ENCODE data around the gene PINK1.
A peak's percentile ranks its signal among the peaks of the same experiment; 100 is the strongest.

The PINK1 gene

DNA sequence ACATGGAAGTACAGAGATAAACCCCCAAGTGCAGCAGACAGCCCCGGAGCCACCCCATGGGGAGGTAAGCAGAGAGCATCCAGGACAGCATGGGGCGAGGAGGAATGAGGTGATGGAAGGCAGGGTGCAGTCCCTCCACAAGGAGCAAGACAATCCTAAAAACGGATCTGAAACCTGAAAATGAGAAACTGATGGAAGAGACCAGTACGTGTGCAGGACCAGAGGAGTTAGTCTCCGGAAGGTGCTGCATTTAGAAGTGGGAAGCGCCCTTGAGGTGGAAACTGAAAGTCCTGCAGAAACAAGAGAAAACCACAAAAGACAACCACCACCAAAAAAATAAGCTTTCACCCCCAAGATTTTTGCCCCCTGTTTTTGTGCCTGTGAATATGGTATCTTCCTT, 45.3 kb downstream of the PINK1 start:
- no peak overlapping the region for H2AFZ ChIP-seq (ENCODE audit: insufficient read depth, low read length, poor library complexity)
- H4K91ac ChIP-seq (ENCODE audit: low read depth, low read length): no peak overlapping the region
- no peak overlapping the region for H3K4ac ChIP-seq (ENCODE audit: low read depth, low read length)
- no peak overlapping the region for H3K18ac ChIP-seq (ENCODE audit: low read length)
- H3K79me2 ChIP-seq (ENCODE audit: control insufficient read depth, insufficient read depth, low read length, poor library complexity): no peaks in the 10 kb centered on the region
- no peaks in the 10 kb centered on the region for H3K4me1 ChIP-seq (ENCODE audit: control insufficient read depth in 1 of 2, insufficient read depth in 2 of 2, low read length in 2 of 2)
- H3K9me3 ChIP-seq (ENCODE audit: insufficient read depth, low read depth, low read length): no peaks in the 10 kb centered on the region
- DNase-seq: no peak
- H2BK5ac ChIP-seq (ENCODE audit: low read depth, low read length, poor library complexity): no peak overlapping the region
- no peak overlapping the region for H4K12ac ChIP-seq (ENCODE audit: low read depth, low read length)
- H3K4me2 ChIP-seq (ENCODE audit: low read length): no peak overlapping the region
- H3K27me3 ChIP-seq (ENCODE audit: insufficient read depth, low read length): no peaks in the 10 kb centered on the region
- H4K8ac ChIP-seq (ENCODE audit: low read depth, low read length): no peak overlapping the region
- H3K79me1 ChIP-seq (ENCODE audit: low read length): no peaks in the 10 kb centered on the region
- H3K9ac ChIP-seq (ENCODE audit: low read length): peak overlapping the region; percentile 28
- H3K23ac ChIP-seq (ENCODE audit: low read length): no peak overlapping the region
- no peak overlapping the region for H3K27ac ChIP-seq (ENCODE audit: low read depth, low read length)
- H2BK12ac ChIP-seq (ENCODE audit: low read length): no peak overlapping the region
- no peak overlapping the region for H2AK5ac ChIP-seq (ENCODE audit: low read length)
- H3K36me3 ChIP-seq (ENCODE audit: control insufficient read depth in 1 of 2, insufficient read depth in 2 of 2, low read length in 2 of 2): no peaks in the 10 kb centered on the region
- no peak overlapping the region for H3K14ac ChIP-seq (ENCODE audit: low read length)
- no peak overlapping the region for H3K4me3 ChIP-seq (ENCODE audit: low read depth, low read length)
- WGBS (ENCODE audit: extremely low coverage, insufficient coverage, insufficient read length): no CpG with 5 or more reads among the region's 6 CpGs
- no peak overlapping the region for H2BK120ac ChIP-seq (ENCODE audit: insufficient read depth, low read length, poor library complexity)

- DNase-seq: no peak
- H4K8ac ChIP-seq (ENCODE audit: low read depth, low read length): no peak overlapping the region
- no peak overlapping the region for H2BK12ac ChIP-seq (ENCODE audit: low read length)
- no peaks in the 10 kb centered on the region for H3K4me1 ChIP-seq (ENCODE audit: control insufficient read depth in 1 of 2, insufficient read depth in 2 of 2, low read length in 2 of 2)
- no peak overlapping the region for H2AFZ ChIP-seq (ENCODE audit: insufficient read depth, low read length, poor library complexity)
- H3K18ac ChIP-seq (ENCODE audit: low read length): no peak overlapping the region
- no peak overlapping the region for H3K27ac ChIP-seq (ENCODE audit: low read depth, low read length)
- no peaks in the 10 kb centered on the region for H3K79me1 ChIP-seq (ENCODE audit: low read length)
- H3K36me3 ChIP-seq (ENCODE audit: control insufficient read depth in 1 of 2, insufficient read depth in 2 of 2, low read length in 2 of 2): no peaks in the 10 kb centered on the region
- no peak overlapping the region for H3K4me3 ChIP-seq (ENCODE audit: low read depth, low read length)
- H4K12ac ChIP-seq (ENCODE audit: low read depth, low read length): no peak overlapping the region
- no peak overlapping the region for H3K14ac ChIP-seq (ENCODE audit: low read length)
- no peak overlapping the region for H2BK5ac ChIP-seq (ENCODE audit: low read depth, low read length, poor library complexity)
- no peaks in the 10 kb centered on the region for H3K27me3 ChIP-seq (ENCODE audit: insufficient read depth, low read length)
- no peak overlapping the region for H3K9ac ChIP-seq (ENCODE audit: low read length)
- no peak overlapping the region for H3K23ac ChIP-seq (ENCODE audit: low read length)
- H3K4me2 ChIP-seq (ENCODE audit: low read length): no peak overlapping the region
- H3K9me3 ChIP-seq (ENCODE audit: insufficient read depth, low read depth, low read length): no peaks in the 10 kb centered on the region
- H2BK120ac ChIP-seq (ENCODE audit: insufficient read depth, low read length, poor library complexity): no peak overlapping the region
- no CpG with 5 or more reads among the region's 5 CpGs for WGBS (ENCODE audit: extremely low coverage, insufficient coverage, insufficient read length)
- H3K79me2 ChIP-seq (ENCODE audit: control insufficient read depth, insufficient read depth, low read length, poor library complexity): no peaks in the 10 kb centered on the region
- H2AK5ac ChIP-seq (ENCODE audit: low read length): no peak overlapping the region
- no peak overlapping the region for H3K4ac ChIP-seq (ENCODE audit: low read depth, low read length)
- H4K91ac ChIP-seq (ENCODE audit: low read depth, low read length): no peak overlapping the region
Measured at GRCh38 chr1:20680269-20680668, 47.0 kb downstream of the PINK1 start.

GRCh38 chr1:20681999-20682398, 48.7 kb downstream of the PINK1 start:
- Histone ChIP-seq H3K4me3 (ENCODE audit: low read depth, low read length) (no peak overlapping the region), H3K14ac (ENCODE audit: low read length) (no peak overlapping the region), H2BK12ac (ENCODE audit: low read length) (no peak overlapping the region), H3K4me1 (ENCODE audit: control insufficient read depth in 1 of 2, insufficient read depth in 2 of 2, low read length in 2 of 2) (no peaks in the 10 kb centered on the region), H3K27ac (ENCODE audit: low read depth, low read length) (no peak overlapping the region), H3K4me2 (ENCODE audit: low read length) (no peak overlapping the region), H4K8ac (ENCODE audit: low read depth, low read length) (no peak overlapping the region), H2BK5ac (ENCODE audit: low read depth, low read length, poor library complexity) (no peak overlapping the region), H3K9ac (ENCODE audit: low read length) (no peak overlapping the region), H4K91ac (ENCODE audit: low read depth, low read length) (no peak overlapping the region), H2AK5ac (ENCODE audit: low read length) (no peak overlapping the region), H3K27me3 (ENCODE audit: insufficient read depth, low read length) (no peaks in the 10 kb centered on the region), H3K4ac (ENCODE audit: low read depth, low read length) (no peak overlapping the region), H3K36me3 (ENCODE audit: control insufficient read depth in 1 of 2, insufficient read depth in 2 of 2, low read length in 2 of 2) (no peaks in the 10 kb centered on the region), H2AFZ (ENCODE audit: insufficient read depth, low read length, poor library complexity) (no peak overlapping the region), H3K9me3 (ENCODE audit: insufficient read depth, low read depth, low read length) (no peaks in the 10 kb centered on the region), H3K23ac (ENCODE audit: low read length) (no peak overlapping the region), H4K12ac (ENCODE audit: low read depth, low read length) (no peak overlapping the region), H2BK120ac (ENCODE audit: insufficient read depth, low read length, poor library complexity) (no peak overlapping the region), H3K79me1 (ENCODE audit: low read length) (no peaks in the 10 kb centered on the region), H3K18ac (ENCODE audit: low read length) (no peak overlapping the region), H3K79me2 (ENCODE audit: control insufficient read depth, insufficient read depth, low read length, poor library complexity) (no peaks in the 10 kb centered on the region)
- 100% methylated on average over 2 of the region's 9 CpGs for WGBS (ENCODE audit: extremely low coverage, insufficient coverage, insufficient read length)
- DNase-seq: no peak

- Histone ChIP-seq H3K79me2 (ENCODE audit: control insufficient read depth, insufficient read depth, low read length, poor library complexity) (no peaks in the 10 kb centered on the region), H4K8ac (ENCODE audit: low read depth, low read length) (no peak overlapping the region), H2AFZ (ENCODE audit: insufficient read depth, low read length, poor library complexity) (no peak overlapping the region), H3K4me3 (ENCODE audit: low read depth, low read length) (no peak overlapping the region), H4K12ac (ENCODE audit: low read depth, low read length) (no peak overlapping the region), H3K4me2 (ENCODE audit: low read length) (no peak overlapping the region), H3K36me3 (ENCODE audit: control insufficient read depth in 1 of 2, insufficient read depth in 2 of 2, low read length in 2 of 2) (no peaks in the 10 kb centered on the region), H3K79me1 (ENCODE audit: low read length) (no peaks in the 10 kb centered on the region), H2BK12ac (ENCODE audit: low read length) (no peak overlapping the region), H2AK5ac (ENCODE audit: low read length) (no peak overlapping the region), H3K27ac (ENCODE audit: low read depth, low read length) (no peak overlapping the region), H3K27me3 (ENCODE audit: insufficient read depth, low read length) (no peaks in the 10 kb centered on the region), H4K91ac (ENCODE audit: low read depth, low read length) (no peak overlapping the region), H3K14ac (ENCODE audit: low read length) (no peak overlapping the region), H2BK5ac (ENCODE audit: low read depth, low read length, poor library complexity) (no peak overlapping the region), H2BK120ac (ENCODE audit: insufficient read depth, low read length, poor library complexity) (no peak overlapping the region), H3K4me1 (ENCODE audit: control insufficient read depth in 1 of 2, insufficient read depth in 2 of 2, low read length in 2 of 2) (no peaks in the 10 kb centered on the region), H3K18ac (ENCODE audit: low read length) (no peak overlapping the region), H3K9me3 (ENCODE audit: insufficient read depth, low read depth, low read length) (no peaks in the 10 kb centered on the region), H3K23ac (ENCODE audit: low read length) (no peak overlapping the region), H3K4ac (ENCODE audit: low read depth, low read length) (no peak overlapping the region), H3K9ac (ENCODE audit: low read length) (no peak overlapping the region)
- no peak for DNase-seq
- WGBS (ENCODE audit: extremely low coverage, insufficient coverage, insufficient read length): no CpG with 5 or more reads among the region's 24 CpGs
Measured at GRCh38 chr1:20682571-20683236, 49.4 kb downstream of the PINK1 start.
